ENCODE measurements around the gene FAM111B.

The FAM111B gene

DNA sequence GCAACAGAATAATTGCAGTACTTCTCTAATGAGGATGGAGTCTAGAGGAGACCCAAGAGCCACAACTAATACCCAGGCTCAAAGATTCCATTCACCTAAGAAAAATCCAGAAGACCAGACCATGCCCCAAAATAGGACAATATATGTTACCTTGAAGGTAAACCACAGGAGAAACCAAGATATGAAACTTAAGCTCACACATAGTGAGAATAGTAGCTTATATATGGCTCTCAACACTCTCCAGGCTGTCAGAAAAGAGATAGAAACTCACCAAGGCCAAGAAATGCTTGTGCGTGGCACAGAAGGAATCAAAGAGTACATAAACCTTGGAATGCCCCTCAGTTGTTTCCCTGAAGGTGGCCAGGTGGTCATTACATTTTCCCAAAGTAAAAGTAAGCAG lies 44.7 kb downstream of the FAM111B start:
- TF ChIP-seq, protein P1, sequence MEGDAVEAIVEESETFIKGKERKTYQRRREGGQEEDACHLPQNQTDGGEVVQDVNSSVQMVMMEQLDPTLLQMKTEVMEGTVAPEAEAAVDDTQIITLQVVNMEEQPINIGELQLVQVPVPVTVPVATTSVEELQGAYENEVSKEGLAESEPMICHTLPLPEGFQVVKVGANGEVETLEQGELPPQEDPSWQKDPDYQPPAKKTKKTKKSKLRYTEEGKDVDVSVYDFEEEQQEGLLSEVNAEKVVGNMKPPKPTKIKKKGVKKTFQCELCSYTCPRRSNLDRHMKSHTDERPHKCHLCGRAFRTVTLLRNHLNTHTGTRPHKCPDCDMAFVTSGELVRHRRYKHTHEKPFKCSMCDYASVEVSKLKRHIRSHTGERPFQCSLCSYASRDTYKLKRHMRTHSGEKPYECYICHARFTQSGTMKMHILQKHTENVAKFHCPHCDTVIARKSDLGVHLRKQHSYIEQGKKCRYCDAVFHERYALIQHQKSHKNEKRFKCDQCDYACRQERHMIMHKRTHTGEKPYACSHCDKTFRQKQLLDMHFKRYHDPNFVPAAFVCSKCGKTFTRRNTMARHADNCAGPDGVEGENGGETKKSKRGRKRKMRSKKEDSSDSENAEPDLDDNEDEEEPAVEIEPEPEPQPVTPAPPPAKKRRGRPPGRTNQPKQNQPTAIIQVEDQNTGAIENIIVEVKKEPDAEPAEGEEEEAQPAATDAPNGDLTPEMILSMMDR (IDR thresholded peaks at IDR 0.05; ENCODE audit: control extremely low read depth, extremely low read depth, low read depth, missing control alignments) = no peak
- no peak for DNase-seq (ENCODE audit: extremely low spot score)
- CTCF ChIA-PET = interaction anchor here (0.8 to 3.5 kb wide), 11 partner anchors 9 to 284 kb away, joined by 3 to 20 read pairs (median 4); partner anchors contain the start of genes DTX4, FAM111A and OR5A1
- POLR2A ChIA-PET = no interaction called here

DNA sequence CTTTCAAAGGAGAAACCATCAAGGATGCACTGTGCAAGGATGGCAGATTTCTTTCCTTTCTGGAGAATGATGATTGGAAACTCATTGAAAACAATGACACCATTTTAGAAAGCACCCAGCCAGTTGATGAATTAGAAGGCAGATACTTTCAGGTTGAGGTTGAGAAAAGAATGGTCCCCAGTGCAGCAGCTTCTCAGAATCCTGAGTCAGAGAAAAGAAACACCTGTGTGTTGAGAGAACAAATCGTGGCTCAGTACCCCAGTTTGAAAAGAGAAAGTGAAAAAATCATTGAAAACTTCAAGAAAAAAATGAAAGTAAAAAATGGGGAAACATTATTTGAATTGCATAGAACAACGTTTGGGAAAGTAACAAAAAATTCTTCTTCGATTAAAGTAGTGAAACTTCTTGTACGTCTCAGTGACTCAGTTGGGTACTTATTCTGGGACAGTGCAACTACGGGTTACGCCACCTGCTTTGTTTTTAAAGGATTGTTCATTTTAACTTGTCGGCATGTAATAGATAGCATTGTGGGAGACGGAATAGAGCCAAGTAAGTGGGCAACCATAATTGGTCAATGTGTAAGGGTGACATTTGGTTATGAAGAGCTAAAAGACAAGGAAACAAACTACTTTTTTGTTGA lies 45.4 kb downstream of the FAM111B start:
- TF ChIP-seq, protein P1 (IDR thresholded peaks at IDR 0.05; ENCODE audit: control extremely low read depth, extremely low read depth, low read depth, missing control alignments) = no peak
- ChIA-PET CTCF (interaction anchor here (0.6 to 3.5 kb wide), 12 partner anchors 8 to 283 kb away, joined by 3 to 20 read pairs (median 4); partner anchors contain the start of genes DTX4, FAM111A and OR5A1), POLR2A (no interaction called here)
- peak; percentile 48 for DNase-seq (ENCODE audit: extremely low spot score)

DNA sequence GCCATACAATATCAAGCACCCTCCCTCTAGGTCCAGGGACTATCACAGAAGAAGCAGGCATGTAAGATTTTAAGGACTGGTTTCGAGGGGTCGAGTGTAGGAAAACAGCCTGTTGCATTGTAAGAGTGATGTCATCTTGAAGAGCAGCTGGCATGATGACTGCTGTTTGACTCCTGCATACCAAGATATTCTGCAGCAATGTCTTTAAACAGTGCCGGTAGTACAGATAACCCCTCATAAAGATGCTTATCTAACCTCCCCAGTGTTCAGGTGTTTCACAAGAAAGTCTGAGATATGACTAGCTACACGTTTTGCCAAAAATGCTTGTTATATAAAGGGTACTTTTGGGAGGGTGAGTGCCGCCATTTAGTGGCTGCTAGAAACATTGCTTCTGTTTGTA lies 47.6 kb downstream of the FAM111B start:
- DNase-seq (ENCODE audit: extremely low spot score) = no peak
- TF ChIP-seq, protein P1 (IDR thresholded peaks at IDR 0.05; ENCODE audit: control extremely low read depth, extremely low read depth, low read depth, missing control alignments) = no peak
- ChIA-PET CTCF (interaction anchor here (3.0 to 8.7 kb wide), 2 partner anchors 13 to 14 kb away, joined by 10 to 116 read pairs; partner anchors contain the start of genes DTX4 and FAM111A), POLR2A (no interaction called here)

DNA sequence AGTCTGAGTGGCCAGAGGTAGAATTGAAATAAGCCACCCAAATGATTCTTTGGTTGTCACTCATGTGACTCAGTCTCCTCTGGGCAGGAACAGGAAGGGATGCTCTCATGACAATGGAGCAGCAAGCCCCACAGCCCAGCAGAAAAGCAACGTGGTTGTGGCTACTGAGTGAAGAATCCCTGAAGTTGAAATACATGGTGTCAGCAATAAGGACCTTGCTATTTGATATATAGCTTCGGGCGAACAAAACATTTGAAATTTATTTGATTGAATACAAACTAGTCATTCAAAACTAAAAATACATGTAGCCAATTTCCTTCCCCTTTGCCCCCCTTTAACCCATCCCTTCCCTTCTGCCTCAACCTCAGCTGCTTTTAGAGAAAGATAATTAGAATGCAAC lies 50.4 kb downstream of the FAM111B start:
- ChIA-PET CTCF (interaction anchor here (1.0 to 8.7 kb wide), 34 partner anchors 8 to 1354 kb away, joined by 3 to 116 read pairs (median 7); partner anchors contain the start of genes DTX4, FAM111A, FAM111B and LPXN), POLR2A (interaction anchor here (0.6 kb wide), 1 partner anchor 512 kb away, joined by 4 read pairs; the partner anchor contains the start of gene PATL1)
- DNase-seq (ENCODE audit: extremely low spot score) = no peak
- TF ChIP-seq, protein P1 (IDR thresholded peaks at IDR 0.05; ENCODE audit: control extremely low read depth, extremely low read depth, low read depth, missing control alignments) = no peak

DNA sequence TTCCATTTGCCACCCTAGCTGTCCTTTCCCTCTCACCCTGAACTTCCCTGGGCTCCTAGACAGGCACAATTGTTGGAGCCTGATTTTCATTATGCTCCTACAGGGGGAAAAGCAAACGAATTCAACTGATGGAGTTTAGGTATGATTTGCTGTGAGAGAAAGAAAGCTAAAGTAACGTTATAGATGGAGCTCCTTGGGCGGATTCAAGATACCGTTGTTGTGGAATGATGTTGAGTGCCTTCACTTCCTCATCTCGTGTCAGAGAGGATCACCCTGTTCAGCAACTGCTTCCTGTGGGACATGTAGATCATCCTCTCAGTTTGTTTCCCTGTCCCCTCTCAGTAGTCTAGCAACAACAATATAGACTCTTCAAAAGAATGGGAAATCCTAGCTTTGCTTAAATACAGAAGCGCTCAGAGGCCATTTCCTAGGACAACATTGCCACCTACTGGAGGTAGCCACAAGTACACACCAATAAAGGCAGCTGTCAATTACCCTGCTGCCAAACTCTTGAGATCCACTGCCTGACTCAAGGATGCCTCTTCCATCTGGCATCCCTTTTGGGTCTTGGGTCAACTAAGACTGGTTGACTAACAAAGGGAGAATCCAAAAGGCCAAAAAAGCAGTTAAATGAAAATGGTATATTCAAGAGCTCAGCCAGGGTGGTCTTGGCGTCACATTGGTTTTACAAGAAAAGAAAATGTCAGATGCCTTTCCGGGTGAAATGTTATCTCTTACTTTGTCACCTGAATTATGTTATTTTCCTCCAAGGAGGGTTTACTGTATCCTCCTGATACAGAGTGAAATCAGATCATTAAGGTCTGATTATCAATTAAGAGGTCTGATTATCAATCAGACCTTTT lies 51.4 kb downstream of the FAM111B start:
- ChIA-PET POLR2A (interaction anchor here (0.6 to 1.3 kb wide), 2 partner anchors 16 to 511 kb away, joined by 4 to 8 read pairs; partner anchors contain the start of genes FAM111A and PATL1), CTCF (interaction anchor here (0.6 to 8.7 kb wide), 92 partner anchors 9 to 1496 kb away, joined by 3 to 116 read pairs (median 4); partner anchors contain the start of genes DTX4, FAM111A, FAM111B and LPXN)
- peak; percentile 64 for DNase-seq (ENCODE audit: extremely low spot score)
- TF ChIP-seq, protein P1 (IDR thresholded peaks at IDR 0.05; ENCODE audit: control extremely low read depth, extremely low read depth, low read depth, missing control alignments) = peak; percentile 71

DNA sequence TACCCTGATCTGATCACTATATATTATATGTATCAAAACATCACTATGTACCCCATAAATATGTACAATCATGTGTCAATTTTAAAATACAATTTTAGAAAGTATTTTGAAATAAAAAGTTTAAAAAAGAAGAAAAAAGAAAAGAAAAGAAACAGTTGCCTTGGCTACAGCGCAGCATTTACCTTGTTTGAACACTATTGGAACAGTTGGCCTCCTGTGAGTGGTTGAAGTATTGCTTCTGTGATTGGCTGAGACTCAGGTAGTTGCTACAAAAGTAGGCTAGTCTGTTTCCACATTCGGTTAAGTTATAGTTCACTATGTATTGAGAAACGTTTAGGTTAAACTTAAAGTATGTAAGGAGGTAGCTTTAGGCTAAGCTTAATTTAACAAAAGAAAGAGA lies 57.0 kb downstream of the FAM111B start:
- ChIA-PET CTCF (interaction anchor here (0.8 to 26.3 kb wide), 4 partner anchors 8 to 119 kb away, joined by 3 to 962 read pairs (median 5); partner anchors contain the start of genes DTX4 and MPEG1), POLR2A (no interaction called here)
- TF ChIP-seq, protein P1 (IDR thresholded peaks at IDR 0.05; ENCODE audit: control extremely low read depth, extremely low read depth, low read depth, missing control alignments) = no peak
- DNase-seq (ENCODE audit: extremely low spot score) = no peak

Measured in GM10248 (cell line).